ENCODE results near the gene SLIT3. TPM values are rescaled to one million over a fixed set of nuclear protein-coding genes. Genes with fewer than 3 reads are reported as not detected.
"Not testable (repeated sequence)": the region's sequence is repeated elsewhere in the genome, so short reads cannot be mapped to it uniquely, and the experiment has no call there.

The SLIT3 gene
- total RNA-seq, 1 donor from 2014 or later: 0.75 TPM

DNA sequence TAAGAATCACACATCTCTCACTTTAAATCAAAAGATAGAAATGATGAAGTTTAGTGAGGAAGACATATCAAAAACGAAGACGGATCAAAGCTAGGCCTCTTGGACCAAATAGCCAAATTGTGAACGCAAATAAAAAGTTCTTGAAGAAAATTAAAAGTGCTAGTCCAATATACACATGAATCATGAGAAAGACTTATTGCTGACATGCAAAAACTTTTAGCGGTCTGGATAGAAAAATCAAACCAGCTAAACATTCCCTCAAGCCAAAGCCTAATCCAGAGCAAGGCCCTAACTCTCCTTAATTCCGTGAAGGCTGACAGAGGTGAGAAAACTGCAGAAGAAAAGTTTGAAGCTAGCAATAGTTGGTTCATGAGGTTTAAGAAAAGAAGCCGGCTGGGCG, 557.3 kb downstream of the SLIT3 start:
- H3K9me3 Mint-ChIP-seq: peaks cover 10% of the 10 kb centered on the region
- no peaks in the 10 kb centered on the region for H3K27me3 Mint-ChIP-seq
- no peak for DNase-seq
- intact Hi-C loops (cut with micrococcal nuclease): no loop called here
- H3K27ac Mint-ChIP-seq: no peak overlapping the region
- peaks cover 5% of the 10 kb centered on the region for H3K36me3 Mint-ChIP-seq (ENCODE audit: low read depth)
- peaks cover 6% of the 10 kb centered on the region for H3K4me1 Mint-ChIP-seq
- no peak overlapping the region for H3K4me3 Mint-ChIP-seq

GRCh38 chr5:168742311-168742710, 558.6 kb downstream of the SLIT3 start:
- peaks cover 10% of the 10 kb centered on the region for H3K9me3 Mint-ChIP-seq
- DNase-seq; H3K4me3 Mint-ChIP-seq; H3K27ac Mint-ChIP-seq; intact Hi-C loops (cut with micrococcal nuclease); H3K27me3 Mint-ChIP-seq; H3K36me3 Mint-ChIP-seq (ENCODE audit: low read depth); H3K4me1 Mint-ChIP-seq: not testable (repeated sequence)

DNA sequence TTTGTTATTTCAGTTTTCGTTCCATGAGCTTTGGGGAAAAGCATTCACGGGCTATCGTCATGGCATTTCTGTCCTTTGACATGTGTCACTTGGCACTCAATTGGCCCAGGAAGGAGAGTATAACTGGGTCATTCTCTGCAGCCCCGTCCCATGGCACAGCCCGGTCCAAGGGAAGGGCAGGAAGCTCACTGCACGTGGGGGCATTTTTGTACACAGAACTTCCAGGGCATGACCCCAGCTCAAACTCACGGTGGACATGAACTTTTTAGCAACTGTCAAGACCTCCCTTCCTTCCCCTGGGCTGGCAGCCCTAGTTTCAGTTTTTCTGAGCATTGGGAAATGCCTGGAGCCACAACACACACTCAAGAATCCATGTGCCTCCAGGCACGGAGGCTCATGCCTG, 560.1 kb downstream of the SLIT3 start:
- intact Hi-C loops (cut with micrococcal nuclease): no loop called here
- no peak for DNase-seq
- no peaks in the 10 kb centered on the region for H3K27me3 Mint-ChIP-seq
- peaks cover 4% of the 10 kb centered on the region for H3K9me3 Mint-ChIP-seq
- H3K27ac Mint-ChIP-seq: no peak overlapping the region
- no peak overlapping the region for H3K4me3 Mint-ChIP-seq
- peaks cover 5% of the 10 kb centered on the region for H3K4me1 Mint-ChIP-seq
- peaks cover 2% of the 10 kb centered on the region for H3K36me3 Mint-ChIP-seq (ENCODE audit: low read depth)

DNA sequence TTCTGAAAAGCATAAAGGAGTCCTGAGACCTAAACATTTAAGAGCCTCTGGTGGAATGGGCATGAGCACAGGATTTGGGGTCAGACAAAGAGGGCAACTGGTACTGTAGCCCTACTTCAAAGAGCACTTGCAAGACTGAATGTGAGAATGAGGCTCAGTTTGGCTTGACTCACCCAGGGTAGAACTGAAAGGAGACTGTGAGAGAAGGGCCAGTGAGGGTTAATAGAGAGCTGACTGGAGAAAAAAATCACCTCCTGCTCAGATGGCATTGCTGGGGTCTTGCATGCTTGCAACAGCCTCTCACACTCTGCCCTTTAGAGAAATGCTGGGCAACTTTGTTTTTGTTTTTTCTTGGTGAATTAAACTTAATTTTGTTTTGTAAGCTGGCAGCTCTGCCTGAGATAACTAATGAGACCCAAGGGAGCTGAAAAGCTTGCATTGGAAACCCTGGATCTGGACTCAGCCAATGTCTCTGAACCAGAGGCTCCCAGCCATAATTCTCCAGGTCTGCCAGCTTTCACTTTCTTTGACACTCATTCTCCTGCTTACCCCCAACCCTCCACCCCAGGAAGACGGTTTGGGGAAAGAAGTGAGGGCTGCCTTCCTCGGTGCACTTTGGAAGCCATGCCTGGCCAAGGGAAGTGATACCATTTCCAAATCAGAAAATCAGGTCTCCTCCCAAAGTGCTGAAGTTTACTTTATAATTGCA, 560.7 kb downstream of the SLIT3 start:
- no peak for DNase-seq
- H3K9me3 Mint-ChIP-seq: no peaks in the 10 kb centered on the region
- H3K27ac Mint-ChIP-seq: no peak overlapping the region
- H3K4me3 Mint-ChIP-seq: no peak overlapping the region
- no peaks in the 10 kb centered on the region for H3K27me3 Mint-ChIP-seq
- intact Hi-C loops (cut with micrococcal nuclease): no loop called here
- H3K4me1 Mint-ChIP-seq: peaks cover 5% of the 10 kb centered on the region
- no peaks in the 10 kb centered on the region for H3K36me3 Mint-ChIP-seq (ENCODE audit: low read depth)

GRCh38 chr5:168737066-168737465, 563.9 kb downstream of the SLIT3 start:
- no peak overlapping the region for H3K27ac Mint-ChIP-seq
- H3K36me3 Mint-ChIP-seq (ENCODE audit: low read depth): no peaks in the 10 kb centered on the region
- no peak for DNase-seq
- H3K4me1 Mint-ChIP-seq: peaks cover 7% of the 10 kb centered on the region
- H3K4me3 Mint-ChIP-seq: no peak overlapping the region
- intact Hi-C loops (cut with micrococcal nuclease): no loop called here
- no peaks in the 10 kb centered on the region for H3K9me3 Mint-ChIP-seq
- no peaks in the 10 kb centered on the region for H3K27me3 Mint-ChIP-seq

DNA sequence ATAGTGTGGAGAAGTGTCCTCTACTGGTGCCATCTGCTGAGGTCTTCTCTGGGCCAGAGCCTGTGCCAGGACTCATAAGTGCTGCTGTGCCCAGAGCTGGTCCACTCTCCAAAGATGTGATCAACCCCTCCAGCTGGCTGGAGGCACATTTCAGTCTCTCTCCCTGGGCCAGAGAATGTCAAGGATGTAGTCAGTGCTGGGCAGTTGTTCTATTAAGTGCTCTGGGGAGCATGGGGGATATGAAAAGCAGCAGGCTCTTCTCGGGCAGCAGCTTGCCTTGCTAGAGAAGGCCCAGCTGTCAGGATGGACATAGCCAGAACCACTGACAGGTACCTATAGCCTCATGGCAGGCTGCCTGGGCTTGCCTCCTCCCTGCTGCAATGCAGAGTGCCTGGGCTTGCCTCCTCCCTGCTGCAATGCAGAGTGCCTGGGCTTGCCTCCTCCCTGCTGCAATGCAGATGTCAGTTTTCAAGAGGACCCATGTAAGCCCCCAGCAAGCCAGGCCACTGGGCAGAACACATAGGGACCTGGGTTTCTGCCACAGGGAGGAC, 564.6 kb downstream of the SLIT3 start:
- H3K9me3 Mint-ChIP-seq: no peaks in the 10 kb centered on the region
- no peak for DNase-seq
- H3K4me3 Mint-ChIP-seq: no peak overlapping the region
- intact Hi-C loops (cut with micrococcal nuclease): no loop called here
- H3K27me3 Mint-ChIP-seq: no peaks in the 10 kb centered on the region
- no peak overlapping the region for H3K27ac Mint-ChIP-seq
- H3K36me3 Mint-ChIP-seq (ENCODE audit: low read depth): no peaks in the 10 kb centered on the region
- peaks cover 7% of the 10 kb centered on the region for H3K4me1 Mint-ChIP-seq

DNA sequence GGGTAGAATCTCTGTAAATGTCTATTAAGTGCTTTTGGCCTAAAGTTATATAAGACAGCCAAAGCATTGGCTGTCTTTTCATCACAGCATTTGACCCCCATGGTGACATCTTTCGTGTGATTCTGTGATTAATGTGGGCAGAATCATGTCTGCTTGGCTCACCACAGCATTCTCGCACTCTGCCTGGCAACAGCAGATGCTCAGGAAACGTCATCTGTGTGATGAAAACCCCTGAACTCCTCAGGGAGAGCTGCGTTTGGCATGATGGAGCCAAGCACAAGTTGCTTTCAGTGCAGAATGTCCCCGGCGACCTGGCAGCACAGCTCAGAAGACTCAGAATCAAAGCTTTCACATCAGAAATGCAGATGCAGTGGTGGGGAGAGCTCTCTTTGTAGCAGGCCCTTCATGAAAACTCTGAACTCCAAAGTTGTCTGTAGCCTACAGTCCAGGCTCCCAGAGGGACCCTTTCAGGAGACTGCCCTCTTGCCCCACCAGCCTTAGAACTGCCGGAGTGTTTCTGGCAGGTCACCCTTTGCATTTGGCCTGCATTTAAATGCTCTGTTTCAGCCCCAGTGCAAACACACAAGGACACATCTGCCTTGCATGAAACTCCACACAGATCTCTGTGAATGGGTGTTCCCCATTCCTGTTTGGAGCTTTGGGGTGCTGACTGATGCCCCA, 566.2 kb downstream of the SLIT3 start:
- Mint-ChIP-seq H3K27me3 (peaks cover 7% of the 10 kb centered on the region), H3K4me1 (peaks cover 7% of the 10 kb centered on the region), H3K36me3 (ENCODE audit: low read depth) (no peaks in the 10 kb centered on the region), H3K9me3 (peaks cover 10% of the 10 kb centered on the region), H3K4me3 (no peak overlapping the region), H3K27ac (no peak overlapping the region)
- intact Hi-C loops (cut with micrococcal nuclease): no loop called here
- no peak for DNase-seq

GRCh38 chr5:168734119-168734518, 566.8 kb downstream of the SLIT3 start:
- H3K4me3 Mint-ChIP-seq: no peak overlapping the region
- peaks cover 14% of the 10 kb centered on the region for H3K9me3 Mint-ChIP-seq
- H3K36me3 Mint-ChIP-seq (ENCODE audit: low read depth): no peaks in the 10 kb centered on the region
- intact Hi-C loops (cut with micrococcal nuclease): no loop called here
- no peak for DNase-seq
- H3K4me1 Mint-ChIP-seq: peaks cover 7% of the 10 kb centered on the region
- peaks cover 7% of the 10 kb centered on the region for H3K27me3 Mint-ChIP-seq
- no peak overlapping the region for H3K27ac Mint-ChIP-seq

- peaks cover 2% of the 10 kb centered on the region for H3K36me3 Mint-ChIP-seq (ENCODE audit: low read depth)
- no peak overlapping the region for H3K4me3 Mint-ChIP-seq
- no peak overlapping the region for H3K27ac Mint-ChIP-seq
- intact Hi-C loops (cut with micrococcal nuclease): no loop called here
- H3K4me1 Mint-ChIP-seq: no peaks in the 10 kb centered on the region
- peaks cover 7% of the 10 kb centered on the region for H3K27me3 Mint-ChIP-seq
- peaks cover 24% of the 10 kb centered on the region for H3K9me3 Mint-ChIP-seq
- DNase-seq: no peak
These were observed 572.3 kb downstream of the SLIT3 start for GRCh38 chr5:168728546-168729211.

DNA sequence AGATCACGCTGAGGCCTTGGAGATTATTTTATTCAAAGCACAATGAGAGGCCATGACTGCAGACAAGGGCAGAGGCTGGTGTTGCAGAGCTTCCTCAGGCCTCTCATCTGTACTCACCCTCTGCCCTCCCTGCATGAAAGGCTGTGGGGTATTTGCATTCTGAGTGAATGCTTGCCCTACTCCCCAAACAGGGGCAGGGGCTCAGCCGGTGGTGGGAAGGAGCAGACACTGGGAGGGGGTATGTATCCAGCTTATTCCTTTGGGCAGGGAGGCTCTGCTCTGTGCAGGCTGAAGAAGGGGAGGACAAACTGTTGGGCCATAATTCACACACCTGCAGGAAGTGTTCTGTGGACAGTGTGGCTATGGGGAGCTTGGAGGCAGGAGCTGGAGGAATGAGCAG, 573.4 kb downstream of the SLIT3 start:
- DNase-seq: no peak
- intact Hi-C loops (cut with micrococcal nuclease): no loop called here
- Mint-ChIP-seq H3K27ac (no peak overlapping the region), H3K4me1 (no peaks in the 10 kb centered on the region), H3K4me3 (no peak overlapping the region), H3K27me3 (peaks cover 7% of the 10 kb centered on the region), H3K36me3 (ENCODE audit: low read depth) (peaks cover 2% of the 10 kb centered on the region), H3K9me3 (peaks cover 24% of the 10 kb centered on the region)

- peaks cover 24% of the 10 kb centered on the region for H3K9me3 Mint-ChIP-seq
- no peak for DNase-seq
- peaks cover 2% of the 10 kb centered on the region for H3K36me3 Mint-ChIP-seq (ENCODE audit: low read depth)
- no peak overlapping the region for H3K27ac Mint-ChIP-seq
- H3K4me3 Mint-ChIP-seq: no peak overlapping the region
- no peaks in the 10 kb centered on the region for H3K4me1 Mint-ChIP-seq
- peaks cover 7% of the 10 kb centered on the region for H3K27me3 Mint-ChIP-seq
- intact Hi-C loops (cut with micrococcal nuclease): no loop called here
These were observed 574.6 kb downstream of the SLIT3 start for GRCh38 chr5:168726342-168726741.

DNA sequence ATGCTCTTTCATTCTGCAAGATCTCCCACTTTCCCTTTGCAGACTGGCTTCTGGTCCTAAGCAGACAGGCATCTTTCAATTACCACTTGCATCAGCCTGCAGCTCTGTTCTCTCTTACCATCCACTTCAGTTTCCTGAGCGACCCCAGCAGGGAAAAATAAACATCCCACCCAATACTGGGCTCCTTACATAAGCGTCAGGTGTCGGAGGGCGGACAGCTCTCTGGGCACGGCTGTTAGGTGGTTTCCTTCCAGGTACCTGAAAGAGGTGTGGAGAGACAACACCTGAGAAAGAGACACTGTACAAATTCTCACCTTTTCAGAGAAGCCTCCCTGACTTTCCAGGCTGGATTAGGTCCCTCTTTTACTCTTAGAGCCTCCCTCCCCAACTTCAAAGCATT, 576.7 kb downstream of the SLIT3 start:
- Mint-ChIP-seq H3K9me3 (peaks cover 10% of the 10 kb centered on the region), H3K36me3 (ENCODE audit: low read depth) (peaks cover 2% of the 10 kb centered on the region), H3K4me3 (no peak overlapping the region), H3K27ac (no peak overlapping the region), H3K4me1 (no peaks in the 10 kb centered on the region), H3K27me3 (no peaks in the 10 kb centered on the region)
- no peak for DNase-seq
- intact Hi-C loops (cut with micrococcal nuclease): no loop called here

GRCh38 chr5:168723037-168723436, 577.9 kb downstream of the SLIT3 start:
- peaks cover 10% of the 10 kb centered on the region for H3K9me3 Mint-ChIP-seq
- no peak overlapping the region for H3K27ac Mint-ChIP-seq
- no peak for DNase-seq
- intact Hi-C loops (cut with micrococcal nuclease): no loop called here
- no peaks in the 10 kb centered on the region for H3K36me3 Mint-ChIP-seq (ENCODE audit: low read depth)
- no peaks in the 10 kb centered on the region for H3K27me3 Mint-ChIP-seq
- no peak overlapping the region for H3K4me3 Mint-ChIP-seq
- H3K4me1 Mint-ChIP-seq: no peaks in the 10 kb centered on the region

DNA sequence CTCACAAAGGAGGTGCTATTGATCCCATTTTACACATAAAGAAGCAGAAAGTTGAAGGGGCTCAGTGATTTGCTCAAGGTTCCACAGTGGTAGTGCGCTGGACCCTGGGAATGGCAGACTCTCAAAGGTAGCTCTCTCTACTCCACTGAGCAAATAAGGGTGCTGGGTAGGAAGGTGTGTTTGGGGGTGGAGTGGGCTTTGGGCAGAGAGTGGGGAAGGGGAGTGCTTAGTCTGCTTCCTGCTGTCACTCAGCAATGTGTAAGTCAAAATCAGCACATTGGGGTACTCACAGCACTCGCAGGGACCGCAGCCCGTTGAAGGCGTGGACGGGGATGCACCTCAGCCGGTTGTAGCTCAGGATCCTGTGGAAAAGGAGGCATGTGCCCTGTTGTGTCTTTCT, 579.0 kb downstream of the SLIT3 start:
- Mint-ChIP-seq H3K9me3 (no peaks in the 10 kb centered on the region), H3K4me1 (no peaks in the 10 kb centered on the region), H3K27ac (no peak overlapping the region), H3K4me3 (no peak overlapping the region), H3K36me3 (ENCODE audit: low read depth) (no peaks in the 10 kb centered on the region), H3K27me3 (no peaks in the 10 kb centered on the region)
- intact Hi-C loops (cut with micrococcal nuclease): no loop called here
- DNase-seq: no peak

All from activated CD4-positive, alpha-beta T cell treated with anti-CD3 and anti-CD28 coated beads, Interleukin-2, amount 10 ng/mL, durations not matched to agents 24 days and 14 days (primary cell).